Activated T-cell treated with anti-CD3 and anti-CD28 coated beads for 1 hour (primary cell): ENCODE measurements around the gene PPP1R9B.

Experiments used
- DNase-seq: peaks from one replicate; pipeline ENCODE4 v3.0.0-alpha.2; 2020; ENCODE audit warnings: low read depth

The PPP1R9B gene

GRCh38 chr17:50103252-50103651, 47.2 kb downstream of the PPP1R9B start:
- DNase-seq, result no peak

GRCh38 chr17:50102164-50102991, 48.1 kb downstream of the PPP1R9B start:
- no peak for DNase-seq

- DNase-seq, result no peak
Measured at GRCh38 chr17:50101346-50102163, 48.9 kb downstream of the PPP1R9B start.

- DNase-seq, result no peak
Measured at GRCh38 chr17:50100921-50101345, 49.5 kb downstream of the PPP1R9B start.

GRCh38 chr17:50100480-50100883, 50.0 kb downstream of the PPP1R9B start:
- no peak for DNase-seq

- no peak for DNase-seq
Measured at GRCh38 chr17:50099003-50099402, 51.5 kb downstream of the PPP1R9B start.

GRCh38 chr17:50098583-50098982, 51.9 kb downstream of the PPP1R9B start:
- DNase-seq, result no peak

GRCh38 chr17:50097926-50098325, 52.6 kb downstream of the PPP1R9B start:
- DNase-seq, result no peak

GRCh38 chr17:50097455-50097854, 53.0 kb downstream of the PPP1R9B start:
- no peak for DNase-seq

GRCh38 chr17:50096758-50097157, 53.7 kb downstream of the PPP1R9B start:
- DNase-seq, result no peak

- DNase-seq, result no peak
Measured at GRCh38 chr17:50096092-50096491, 54.4 kb downstream of the PPP1R9B start.

GRCh38 chr17:50095626-50096037, 54.8 kb downstream of the PPP1R9B start:
- no peak for DNase-seq

- DNase-seq, result peak; percentile 93
Measured at GRCh38 chr17:50094753-50095619, 55.5 kb downstream of the PPP1R9B start, which contains the start of gene PDK2. TSS of gene PDK2 (plus strand) at chr17:50095351. CDS start at chr17:50095436, 85 bp downstream.

- DNase-seq, result peak; percentile 95
Measured at GRCh38 chr17:50094243-50094752, 56.2 kb downstream of the PPP1R9B start.

GRCh38 chr17:50093807-50094206, 56.7 kb downstream of the PPP1R9B start:
- no peak for DNase-seq

GRCh38 chr17:50093246-50093645, 57.2 kb downstream of the PPP1R9B start:
- no peak for DNase-seq

- DNase-seq, result no peak
Measured at GRCh38 chr17:50091918-50092285, 58.6 kb downstream of the PPP1R9B start.

GRCh38 chr17:50090971-50091917, 59.2 kb downstream of the PPP1R9B start:
- no peak for DNase-seq

- DNase-seq, result no peak
Measured at GRCh38 chr17:50090071-50090470, 60.4 kb downstream of the PPP1R9B start.

GRCh38 chr17:50088952-50089825, 61.3 kb downstream of the PPP1R9B start:
- no peak for DNase-seq
